ENCODE data around the gene TPI1.

- TF ChIP-seq, protein P1, sequence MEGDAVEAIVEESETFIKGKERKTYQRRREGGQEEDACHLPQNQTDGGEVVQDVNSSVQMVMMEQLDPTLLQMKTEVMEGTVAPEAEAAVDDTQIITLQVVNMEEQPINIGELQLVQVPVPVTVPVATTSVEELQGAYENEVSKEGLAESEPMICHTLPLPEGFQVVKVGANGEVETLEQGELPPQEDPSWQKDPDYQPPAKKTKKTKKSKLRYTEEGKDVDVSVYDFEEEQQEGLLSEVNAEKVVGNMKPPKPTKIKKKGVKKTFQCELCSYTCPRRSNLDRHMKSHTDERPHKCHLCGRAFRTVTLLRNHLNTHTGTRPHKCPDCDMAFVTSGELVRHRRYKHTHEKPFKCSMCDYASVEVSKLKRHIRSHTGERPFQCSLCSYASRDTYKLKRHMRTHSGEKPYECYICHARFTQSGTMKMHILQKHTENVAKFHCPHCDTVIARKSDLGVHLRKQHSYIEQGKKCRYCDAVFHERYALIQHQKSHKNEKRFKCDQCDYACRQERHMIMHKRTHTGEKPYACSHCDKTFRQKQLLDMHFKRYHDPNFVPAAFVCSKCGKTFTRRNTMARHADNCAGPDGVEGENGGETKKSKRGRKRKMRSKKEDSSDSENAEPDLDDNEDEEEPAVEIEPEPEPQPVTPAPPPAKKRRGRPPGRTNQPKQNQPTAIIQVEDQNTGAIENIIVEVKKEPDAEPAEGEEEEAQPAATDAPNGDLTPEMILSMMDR (IDR thresholded peaks at IDR 0.05), result no peak
- TF ChIP-seq POLR2A (IDR thresholded peaks at IDR 0.05), result no peak
Observed at GRCh38 chr12:6822426-6823135, 44.8 kb upstream of the TPI1 start.
